Liver (tissue), 9 donors: ENCODE measurements around the gene CAST. TPM values are rescaled to one million over a fixed set of nuclear protein-coding genes. Genes with fewer than 3 reads are reported as not detected.

ENCODE experiments used
- DNase-seq: peaks from one replicate; pipeline ENCODE4 v3.0.0-alpha.2; 2017; ENCODE audit warnings: low spot score
- H3K27ac ChIP-seq, 2 donors: one replicate each; pipeline ENCODE4 v1.7.0; 2013; ENCODE audit warnings: inconsistent platforms in 2 of 2, low read length in 2 of 2, control low read depth in 1 of 2, low read depth in 1 of 2, mild to moderate bottlenecking in 1 of 2
- H3K27me3 ChIP-seq, 4 donors: one replicate each; pipeline versions ENCODE4 v1.6.1 to v1.7.0; 2013; ENCODE audit warnings: low read length in 3 of 4, inconsistent platforms in 1 of 4, mild to moderate bottlenecking in 1 of 4, moderate library complexity in 1 of 4; ENCODE audit not compliant: control insufficient read depth in 4 of 4, insufficient read depth in 4 of 4
- H3K36me3 ChIP-seq, 4 donors: one replicate each; pipeline versions ENCODE4 v1.6.1 to v1.7.0; 2013; ENCODE audit warnings: low read length in 3 of 4, mild to moderate bottlenecking in 3 of 4, low read depth in 1 of 4, moderate library complexity in 1 of 4; ENCODE audit not compliant: control insufficient read depth in 4 of 4, insufficient read depth in 3 of 4
- H3K4me1 ChIP-seq, 4 donors: one replicate each; pipeline versions ENCODE4 v1.6.1 to v1.7.0; 2013; ENCODE audit warnings: low read length in 3 of 4, mild to moderate bottlenecking in 3 of 4, moderate library complexity in 1 of 4; ENCODE audit not compliant: control insufficient read depth in 4 of 4, insufficient read depth in 4 of 4
- H3K4me3 ChIP-seq, 3 donors: one replicate each; pipeline versions ENCODE4 v1.6.1 to v1.7.0; 2013; ENCODE audit warnings: low read length in 3 of 3, control low read depth in 1 of 3, low read depth in 1 of 3, mild to moderate bottlenecking in 1 of 3
- H3K9ac ChIP-seq, 2 donors: one replicate each; pipeline ENCODE4 v1.7.0; 2013; ENCODE audit warnings: low read length in 2 of 2, mild to moderate bottlenecking in 2 of 2, moderate library complexity in 2 of 2, control low read depth in 1 of 2, low read depth in 1 of 2
- H3K9me3 ChIP-seq, 4 donors: one replicate each; pipeline versions ENCODE4 v1.6.1 to v1.7.0; 2013; ENCODE audit warnings: low read length in 3 of 4; ENCODE audit not compliant: control insufficient read depth in 4 of 4
- FOXA1 ChIP-seq: IDR thresholded peaks from 2 replicates; pipeline ENCODE4 v1.6.1; 2016; ENCODE audit warnings: antibody characterized with exemption
- FOXA2 ChIP-seq: IDR thresholded peaks from 2 replicates; pipeline ENCODE4 v1.6.1; 2016; ENCODE audit warnings: antibody characterized with exemption
- GABPA ChIP-seq, 2 donors: IDR thresholded peaks in 1 of 2; conservative IDR thresholded peaks in 1 of 2; 2 replicates each; pipeline ENCODE4 v1.6.1; 2016; ENCODE audit warnings: antibody characterized with exemption in 2 of 2, mild to moderate bottlenecking in 1 of 2, moderate library complexity in 1 of 2
- HNF4A ChIP-seq, 2 donors: conservative IDR thresholded peaks; 2 replicates each; pipeline ENCODE4 v1.6.1; 2016; ENCODE audit warnings: antibody characterized with exemption in 2 of 2, mild to moderate bottlenecking in 2 of 2
- HNF4G ChIP-seq: IDR thresholded peaks from 2 replicates; pipeline ENCODE4 v1.6.1; 2016; ENCODE audit warnings: antibody characterized with exemption
- MAX ChIP-seq: IDR thresholded peaks from 2 replicates; pipeline ENCODE4 v1.6.1; 2016; ENCODE audit warnings: antibody characterized with exemption
- NR2F2 ChIP-seq: IDR thresholded peaks from 2 replicates; pipeline ENCODE4 v1.6.1; 2016; ENCODE audit warnings: antibody characterized with exemption
- RAD21 ChIP-seq, 2 donors: IDR thresholded peaks; 2 replicates each; pipeline ENCODE4 v1.6.1; 2016; ENCODE audit warnings: antibody characterized with exemption in 2 of 2, mild to moderate bottlenecking in 2 of 2
- REST ChIP-seq: IDR thresholded peaks from 2 replicates; pipeline ENCODE4 v1.6.1; 2016; ENCODE audit warnings: antibody characterized with exemption, mild to moderate bottlenecking
- RXRA ChIP-seq, 2 donors: IDR thresholded peaks; 2 replicates each; pipeline ENCODE4 v1.6.1; 2017 to 2018; ENCODE audit warnings: antibody characterized with exemption in 2 of 2, mild to moderate bottlenecking in 1 of 2
- SP1 ChIP-seq: IDR thresholded peaks from 2 replicates; pipeline ENCODE4 v1.6.1; 2018; ENCODE audit warnings: antibody characterized with exemption, mild to moderate bottlenecking
- TAF1 ChIP-seq: conservative IDR thresholded peaks from 2 replicates; pipeline ENCODE4 v1.6.1; 2016; ENCODE audit warnings: antibody characterized with exemption, mild to moderate bottlenecking
- YY1 ChIP-seq: IDR thresholded peaks from 2 replicates; pipeline ENCODE4 v1.6.1; 2016; ENCODE audit warnings: antibody characterized with exemption, mild to moderate bottlenecking
- ZBTB33 ChIP-seq: IDR thresholded peaks from 2 replicates; pipeline ENCODE4 v1.6.1; 2016; ENCODE audit warnings: antibody characterized with exemption
- WGBS: extraction: QIAGEN DNeasy Blood & Tissue Kit; methylation state at CpG from one replicate; pipeline ENCODE4 v1.1.7; 2013; 5-methylcytosine and 5-hydroxymethylcytosine counted together
- polyA plus RNA-seq, 2 donors: library from polyadenylated mRNA; stranded (reverse) in 1 of 2; unstranded in 1 of 2; fragments of 200-250 nt in 1 of 2; fragments of >200 nt in 1 of 2; fragmentation: Nextera tagmentation in 1 of 2; extraction: Ambion mirVana in 1 of 2; gene quantifications; one replicate each; pipeline versions ENCODE4 v1.2.1 to v1.2.3, GENCODE V29; 2013 to 2015
- total RNA-seq, 2 donors: library from RNA; depleted of rRNA; stranded (reverse); fragments of >200 nt; gene quantifications; one replicate each; pipeline ENCODE4 v1.2.3, GENCODE V29; 2014
- donor health status: healthy.
- donor health status: healthy.
- donor health status: healthy.
- donor health status: healthy.
- donor health status: healthy.

Gene CAST
- total and polyA plus RNA-seq, 4 donors = 43.3 to 126 (median 81.0) TPM

- no peak for DNase-seq
- no peak overlapping the region for H3K9ac ChIP-seq
- H3K4me1 ChIP-seq = no peaks in the 10 kb centered on the region
- H3K27ac ChIP-seq = no peak overlapping the region
- H3K9me3 ChIP-seq = no peaks in the 10 kb centered on the region
- no peaks in the 10 kb centered on the region for H3K27me3 ChIP-seq
- no peak for TF ChIP-seq YY1
- TF ChIP-seq SP1 = no peak
- TF ChIP-seq HNF4G = no peak
- no peak for TF ChIP-seq MAX
- TF ChIP-seq ZBTB33 = no peak
- no peak for TF ChIP-seq HNF4A (conservative IDR thresholded peaks at IDR 0.05)
- TF ChIP-seq RXRA (IDR thresholded peaks at IDR 0.05) = no peak
- no peak for TF ChIP-seq GABPA (IDR thresholded peaks at IDR 0.05 in 1 of 2, conservative IDR thresholded peaks at IDR 0.05 in 1 of 2)
- TF ChIP-seq TAF1 = no peak
- TF ChIP-seq FOXA1 = no peak
- no peak for TF ChIP-seq FOXA2
- 77% methylated on average over 6 of the region's 6 CpGs for WGBS
- H3K4me3 ChIP-seq = no peak overlapping the region
- H3K36me3 ChIP-seq = no peaks in the 10 kb centered on the region
These were observed 154.3 kb downstream of the CAST start for GRCh38 chr5:96816411-96816939.

GRCh38 chr5:96816991-96817390, 154.8 kb downstream of the CAST start:
- Histone ChIP-seq H3K4me3 (no peak overlapping the region), H3K4me1 (no peaks in the 10 kb centered on the region), H3K36me3 (no peaks in the 10 kb centered on the region), H3K9me3 (no peaks in the 10 kb centered on the region), H3K27me3 (no peaks in the 10 kb centered on the region), H3K9ac (no peak overlapping the region), H3K27ac (no peak overlapping the region)
- 86% methylated on average over 1 of the region's 1 CpG for WGBS
- DNase-seq = no peak
- TF ChIP-seq YY1 = no peak
- no peak for TF ChIP-seq MAX
- no peak for TF ChIP-seq ZBTB33
- TF ChIP-seq REST = no peak
- no peak for TF ChIP-seq RAD21 (IDR thresholded peaks at IDR 0.05)
- no peak for TF ChIP-seq NR2F2
- no peak for TF ChIP-seq FOXA2
- no peak for TF ChIP-seq HNF4G
- no peak for TF ChIP-seq GABPA (IDR thresholded peaks at IDR 0.05 in 1 of 2, conservative IDR thresholded peaks at IDR 0.05 in 1 of 2)
